ENCODE data around the gene GPR150.

The GPR150 gene

GRCh38 chr5:95611396-95611795 is 8.5 kb upstream of the GPR150 start:
- Histone ChIP-seq H3K9ac (ENCODE audit: low read depth, low read length) (no peak overlapping the region), H3K36me3 (ENCODE audit: insufficient read depth, low read length) (no peaks in the 10 kb centered on the region), H3K4me1 (ENCODE audit: insufficient read depth, low read length) (no peaks in the 10 kb centered on the region), H3K27ac (ENCODE audit: low read length) (no peak overlapping the region), H3K9me3 (ENCODE audit: insufficient read depth, low read length, severe bottlenecking) (peaks cover 11% of the 10 kb centered on the region), H2AFZ (ENCODE audit: low read depth, low read length) (no peak overlapping the region), H3K4me3 (ENCODE audit: low read depth in 1 of 2, low read length in 2 of 2) (no peak overlapping the region), H3K79me2 (ENCODE audit: insufficient read depth, low read length) (no peaks in the 10 kb centered on the region), H3K27me3 (ENCODE audit: insufficient read depth, low read length, poor library complexity) (no peaks in the 10 kb centered on the region), H4K20me1 (ENCODE audit: insufficient read depth, low read length) (no peaks in the 10 kb centered on the region), H3K4me2 (ENCODE audit: insufficient read depth, low read length) (no peak overlapping the region)
- ATAC-seq (ENCODE audit: insufficient read depth, low read depth) (no peak), DNase-seq (no peak)
- TF ChIP-seq CTCF (IDR thresholded peaks at IDR 0.05; ENCODE audit: borderline replicate concordance, extremely low read depth, low read length, poor library complexity, severe bottlenecking) = no peak
- no peak for TF ChIP-seq EZH2 (IDR thresholded peaks at IDR 0.05; ENCODE audit: borderline replicate concordance, low read depth, low read length, severe bottlenecking)

- H3K79me2 ChIP-seq (ENCODE audit: insufficient read depth, low read length) = no peaks in the 10 kb centered on the region
- no peak overlapping the region for H2AFZ ChIP-seq (ENCODE audit: low read depth, low read length)
- no peaks in the 10 kb centered on the region for H4K20me1 ChIP-seq (ENCODE audit: insufficient read depth, low read length)
- H3K27ac ChIP-seq (ENCODE audit: low read length) = no peak overlapping the region
- no peaks in the 10 kb centered on the region for H3K27me3 ChIP-seq (ENCODE audit: insufficient read depth, low read length, poor library complexity)
- no peaks in the 10 kb centered on the region for H3K36me3 ChIP-seq (ENCODE audit: insufficient read depth, low read length)
- no peak overlapping the region for H3K4me3 ChIP-seq (ENCODE audit: low read depth in 1 of 2, low read length in 2 of 2)
- H3K9me3 ChIP-seq (ENCODE audit: insufficient read depth, low read length, severe bottlenecking) = peaks cover 11% of the 10 kb centered on the region
- no peak overlapping the region for H3K4me2 ChIP-seq (ENCODE audit: insufficient read depth, low read length)
- ATAC-seq (ENCODE audit: insufficient read depth, low read depth) = no peak
- TF ChIP-seq EZH2 (IDR thresholded peaks at IDR 0.05; ENCODE audit: borderline replicate concordance, low read depth, low read length, severe bottlenecking) (no peak), CTCF (IDR thresholded peaks at IDR 0.05; ENCODE audit: borderline replicate concordance, extremely low read depth, low read length, poor library complexity, severe bottlenecking) (no peak)
- no peaks in the 10 kb centered on the region for H3K4me1 ChIP-seq (ENCODE audit: insufficient read depth, low read length)
- no peak for DNase-seq
- H3K9ac ChIP-seq (ENCODE audit: low read depth, low read length) = no peak overlapping the region
Observed at GRCh38 chr5:95613514-95613913, 6.4 kb upstream of the GPR150 start.

GRCh38 chr5:95615164-95615467 is 4.8 kb upstream of the GPR150 start:
- no peak for ATAC-seq (ENCODE audit: insufficient read depth, low read depth)
- H3K79me2 ChIP-seq (ENCODE audit: insufficient read depth, low read length) = no peaks in the 10 kb centered on the region
- TF ChIP-seq EZH2 (IDR thresholded peaks at IDR 0.05; ENCODE audit: borderline replicate concordance, low read depth, low read length, severe bottlenecking) (no peak), CTCF (IDR thresholded peaks at IDR 0.05; ENCODE audit: borderline replicate concordance, extremely low read depth, low read length, poor library complexity, severe bottlenecking) (no peak)
- H3K36me3 ChIP-seq (ENCODE audit: insufficient read depth, low read length) = no peaks in the 10 kb centered on the region
- H2AFZ ChIP-seq (ENCODE audit: low read depth, low read length) = no peak overlapping the region
- no peak overlapping the region for H3K4me3 ChIP-seq (ENCODE audit: low read depth in 1 of 2, low read length in 2 of 2)
- H3K4me1 ChIP-seq (ENCODE audit: insufficient read depth, low read length) = peaks cover 5% of the 10 kb centered on the region
- H3K4me2 ChIP-seq (ENCODE audit: insufficient read depth, low read length) = no peak overlapping the region
- H3K9ac ChIP-seq (ENCODE audit: low read depth, low read length) = no peak overlapping the region
- no peak for DNase-seq
- H4K20me1 ChIP-seq (ENCODE audit: insufficient read depth, low read length) = no peaks in the 10 kb centered on the region
- peaks cover 11% of the 10 kb centered on the region for H3K9me3 ChIP-seq (ENCODE audit: insufficient read depth, low read length, severe bottlenecking)
- no peaks in the 10 kb centered on the region for H3K27me3 ChIP-seq (ENCODE audit: insufficient read depth, low read length, poor library complexity)
- no peak overlapping the region for H3K27ac ChIP-seq (ENCODE audit: low read length)

- H4K20me1 ChIP-seq (ENCODE audit: insufficient read depth, low read length) = no peaks in the 10 kb centered on the region
- no peak for TF ChIP-seq EZH2 (IDR thresholded peaks at IDR 0.05; ENCODE audit: borderline replicate concordance, low read depth, low read length, severe bottlenecking)
- TF ChIP-seq CTCF (IDR thresholded peaks at IDR 0.05; ENCODE audit: borderline replicate concordance, extremely low read depth, low read length, poor library complexity, severe bottlenecking) = no peak
- H3K4me3 ChIP-seq (ENCODE audit: low read depth in 1 of 2, low read length in 2 of 2) = no peak overlapping the region
- H3K27ac ChIP-seq (ENCODE audit: low read length) = no peak overlapping the region
- H3K9ac ChIP-seq (ENCODE audit: low read depth, low read length) = no peak overlapping the region
- H3K9me3 ChIP-seq (ENCODE audit: insufficient read depth, low read length, severe bottlenecking) = peaks cover 11% of the 10 kb centered on the region
- no peaks in the 10 kb centered on the region for H3K27me3 ChIP-seq (ENCODE audit: insufficient read depth, low read length, poor library complexity)
- H3K4me1 ChIP-seq (ENCODE audit: insufficient read depth, low read length) = peaks cover 23% of the 10 kb centered on the region
- H3K79me2 ChIP-seq (ENCODE audit: insufficient read depth, low read length) = no peaks in the 10 kb centered on the region
- ATAC-seq (ENCODE audit: insufficient read depth, low read depth) (no peak), DNase-seq (no peak)
- no peak overlapping the region for H3K4me2 ChIP-seq (ENCODE audit: insufficient read depth, low read length)
- H3K36me3 ChIP-seq (ENCODE audit: insufficient read depth, low read length) = no peaks in the 10 kb centered on the region
- H2AFZ ChIP-seq (ENCODE audit: low read depth, low read length) = no peak overlapping the region
Observed at GRCh38 chr5:95617057-95617456, 2.8 kb upstream of the GPR150 start.

All from DND-41 (cell line).